G401 (cell line): ENCODE measurements around the gene JMJD4. TPM values are rescaled to one million over a fixed set of nuclear protein-coding genes. Genes with fewer than 3 reads are reported as not detected.

Experiments
- DNase-seq: peaks from one replicate; pipeline ENCODE4 v3.0.0-alpha.2; 2015; ENCODE audit warnings: low spot score
- in situ Hi-C: cut with HindIII; loops from 2 replicates; pipeline ENCODE4 v1.10.0; 2016; ENCODE audit warnings: low sequenced_read_pairs, mixed read lengths
- total RNA-seq: library from RNA; depleted of rRNA; stranded (reverse); fragments of >200 nt; shearing (Covaris generic); gene quantifications from 2 replicates; pipeline ENCODE4 v1.2.3, GENCODE V29; 2014

The JMJD4 gene
- total RNA-seq, 1 experiment from 2014 or later, result 38.7 TPM

DNA sequence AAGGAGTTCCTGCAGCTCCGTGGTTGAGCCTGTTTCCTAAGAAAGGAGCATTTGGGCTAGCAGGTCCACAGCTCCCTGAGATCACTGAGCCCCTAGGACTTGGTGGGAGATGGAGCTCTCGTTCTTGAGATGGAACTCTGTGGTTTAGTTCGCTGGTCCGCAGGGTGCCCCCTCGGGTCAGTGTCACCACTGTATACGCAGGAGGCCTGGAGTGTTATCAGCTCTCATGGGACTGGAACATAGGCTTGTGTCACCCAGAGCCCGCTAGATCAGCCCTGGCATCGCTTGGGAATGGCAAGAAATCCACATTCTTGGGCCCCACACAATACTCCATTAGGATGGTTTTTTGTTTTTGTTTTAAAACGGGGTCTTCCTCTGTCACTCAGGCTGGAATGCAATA lies 3.7 kb upstream of the JMJD4 start:
- no peak for DNase-seq
- in situ Hi-C loops, result no loop called here

DNA sequence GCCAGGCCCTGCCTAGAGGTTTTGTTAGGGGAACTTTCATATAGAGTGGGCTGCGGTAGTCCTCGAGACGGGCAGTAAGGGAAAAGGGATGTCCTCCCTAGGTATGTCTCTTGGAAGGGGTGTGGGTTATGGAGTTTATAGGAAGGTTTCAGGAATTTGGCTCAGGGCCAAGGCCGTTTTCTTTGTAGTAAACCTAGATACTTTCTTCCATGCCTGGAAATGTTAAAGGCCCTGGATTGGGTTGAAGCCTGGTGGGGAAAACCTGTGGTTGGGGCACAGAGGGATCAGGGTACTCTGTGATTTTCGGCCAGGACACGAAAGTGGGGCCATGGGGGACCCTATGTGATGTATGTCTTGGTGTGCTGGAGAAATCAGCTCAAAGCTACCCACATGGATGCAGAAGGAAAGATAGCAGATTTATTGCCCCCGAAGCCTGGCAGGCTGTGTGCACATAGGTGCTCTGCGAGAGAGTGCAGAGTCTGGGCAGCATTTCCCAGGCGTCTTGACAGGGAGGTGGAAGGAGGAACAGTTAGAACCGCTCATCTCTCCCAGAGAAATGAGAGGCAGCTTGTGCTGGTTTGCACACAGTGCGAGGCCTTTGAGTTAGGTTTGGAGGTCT lies 1.8 kb upstream of the JMJD4 start:
- no peak for DNase-seq
- in situ Hi-C loops, result no loop called here

DNA sequence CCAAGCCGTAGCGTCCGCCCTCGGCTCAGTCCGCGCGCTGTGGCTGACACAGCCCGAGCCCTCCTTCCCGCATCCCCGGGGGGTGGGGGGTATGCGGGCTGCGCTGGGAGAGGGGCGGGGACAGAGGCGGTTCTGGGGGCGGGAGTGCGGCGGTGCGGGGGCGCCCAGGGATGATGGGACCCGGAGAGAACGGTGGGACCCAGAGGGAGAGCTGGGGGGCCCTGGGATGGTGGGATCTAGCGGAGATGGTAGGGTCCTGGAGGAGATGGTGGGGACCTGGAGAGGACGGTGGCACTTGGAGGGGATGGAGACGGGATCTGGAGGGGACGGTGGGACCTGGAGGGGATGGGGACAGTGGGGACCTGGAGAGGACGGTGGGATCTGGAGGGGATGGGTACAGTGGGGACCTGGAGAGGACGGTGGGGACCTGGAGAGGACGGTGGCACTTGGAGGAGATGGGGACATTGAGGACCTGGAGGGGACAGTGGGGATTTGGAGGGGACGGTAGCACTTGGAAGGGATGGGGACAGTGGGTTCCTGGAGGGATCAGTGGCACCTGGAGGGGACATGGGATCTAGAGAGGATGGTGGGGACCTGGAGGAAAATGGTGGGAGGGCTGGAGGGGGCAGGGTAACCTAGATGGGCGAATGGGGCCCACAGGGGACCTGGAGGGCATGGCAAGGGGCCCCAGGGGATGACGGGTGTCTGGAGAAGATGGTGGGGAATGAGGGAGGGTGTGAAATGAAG lies 610 bp upstream of the JMJD4 start:
- no peak for DNase-seq
- in situ Hi-C loops, result no loop called here

DNA sequence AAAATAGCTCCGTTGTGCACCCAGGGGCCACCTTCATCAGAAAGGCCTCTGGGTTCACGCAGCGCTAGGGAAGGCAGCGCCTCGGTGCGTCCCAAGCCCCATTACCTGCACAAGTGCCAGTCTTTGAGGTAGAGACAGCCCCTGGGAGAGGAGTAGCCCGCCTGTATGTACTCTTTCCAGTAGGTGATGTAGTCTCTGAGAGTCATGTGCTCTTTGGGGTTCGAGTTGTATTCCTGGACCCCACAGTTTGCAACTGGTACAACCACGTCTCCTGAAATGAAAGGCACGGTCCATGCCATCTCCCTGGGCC lies 601 bp downstream of the JMJD4 start:
- in situ Hi-C loops, result no loop called here
- DNase-seq, result peak; percentile 12

DNA sequence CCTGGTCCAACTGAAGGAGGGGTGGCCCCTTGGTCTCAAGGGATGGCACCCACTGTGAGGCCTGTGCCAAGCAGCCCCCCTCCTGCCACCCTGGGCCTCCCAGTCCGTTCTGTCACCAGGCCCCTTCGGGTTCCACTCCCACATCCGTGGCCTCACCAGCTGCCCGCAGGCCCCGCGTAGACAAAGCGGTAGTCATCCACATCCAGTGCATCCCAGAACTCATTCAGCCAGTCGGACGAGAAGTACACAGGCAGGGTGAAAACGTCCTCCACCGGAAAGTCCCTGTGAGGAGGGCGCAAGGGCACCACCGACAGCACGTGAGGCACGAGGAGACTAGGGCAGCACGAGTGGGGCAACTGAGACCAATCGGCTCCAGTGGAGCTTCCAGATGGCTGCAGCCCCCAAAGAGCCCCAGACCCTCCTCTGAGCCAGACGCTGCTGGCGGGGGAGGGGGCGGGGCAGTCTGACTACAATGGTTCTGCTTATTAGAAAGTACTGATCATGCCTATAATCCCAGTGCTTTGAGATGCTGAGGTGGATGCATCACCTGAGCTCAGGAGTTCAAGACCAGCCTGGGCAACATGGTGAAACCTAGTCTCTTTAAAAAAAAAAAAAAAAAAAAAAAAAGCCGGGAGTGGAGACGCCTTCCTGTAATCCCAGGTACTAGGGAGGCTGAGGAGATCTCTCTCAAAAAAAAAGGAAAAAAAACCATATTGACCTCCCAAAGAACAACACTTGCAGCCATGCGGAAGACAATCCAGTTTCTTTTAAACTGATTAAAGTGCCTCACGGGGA lies 1.2 kb downstream of the JMJD4 start:
- DNase-seq, result no peak
- in situ Hi-C loops, result no loop called here

DNA sequence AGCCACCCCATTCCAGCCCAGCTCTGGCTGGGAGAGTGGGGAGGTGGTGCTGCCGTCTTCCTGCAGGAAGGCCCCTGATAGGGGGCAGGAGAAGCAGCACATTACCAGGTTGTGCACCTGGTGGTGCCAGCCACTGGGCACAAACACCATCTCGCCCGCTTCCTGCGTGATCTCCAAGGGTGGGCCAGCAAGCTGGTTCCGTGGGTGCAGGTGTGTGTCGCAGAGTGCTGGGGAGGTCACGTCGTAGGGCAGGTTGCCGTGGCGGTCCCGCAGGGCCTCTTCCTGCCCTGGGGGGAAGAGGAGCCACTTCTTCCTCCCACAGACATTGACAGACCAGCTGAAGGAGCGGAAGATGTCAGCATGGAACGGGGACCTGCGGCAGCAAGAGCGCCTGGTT lies 1.8 kb downstream of the JMJD4 start:
- in situ Hi-C loops, result no loop called here
- no peak for DNase-seq

DNA sequence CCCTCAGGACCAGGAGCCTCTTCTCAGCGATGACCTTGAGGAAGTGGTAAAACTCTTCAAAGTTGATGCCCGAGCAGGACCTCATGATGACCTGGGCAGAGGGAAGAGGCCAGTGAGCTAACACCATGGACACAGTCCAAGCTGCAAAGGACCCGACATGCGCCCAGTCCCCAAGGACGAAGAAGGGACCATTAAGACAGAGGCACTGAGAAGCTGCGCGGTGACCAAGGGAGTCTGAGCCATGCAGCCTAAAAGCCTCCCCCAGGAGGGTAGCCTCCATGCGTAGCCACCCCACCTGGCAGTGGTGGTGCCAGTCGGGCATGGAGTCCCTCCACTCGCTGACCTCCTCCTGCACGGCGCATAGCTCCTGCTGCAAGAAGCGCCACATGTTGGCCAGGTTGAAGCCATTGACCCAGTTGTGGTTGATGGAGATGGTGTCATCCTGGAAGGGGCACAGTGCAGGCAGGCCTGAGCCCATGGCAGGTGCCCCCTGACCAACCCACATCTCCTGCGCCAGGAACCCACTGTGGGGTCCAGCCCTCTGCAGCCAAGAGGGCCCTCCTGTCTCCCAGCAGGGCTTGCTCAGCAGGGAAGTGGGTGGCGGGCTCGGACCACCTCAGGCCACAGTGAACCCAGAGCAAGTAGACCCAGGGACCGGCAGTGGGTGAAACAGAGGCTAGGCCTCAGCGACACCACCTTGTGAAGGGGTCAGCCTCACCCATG lies 2.4 kb downstream of the JMJD4 start:
- DNase-seq, result no peak
- in situ Hi-C loops, result no loop called here

DNA sequence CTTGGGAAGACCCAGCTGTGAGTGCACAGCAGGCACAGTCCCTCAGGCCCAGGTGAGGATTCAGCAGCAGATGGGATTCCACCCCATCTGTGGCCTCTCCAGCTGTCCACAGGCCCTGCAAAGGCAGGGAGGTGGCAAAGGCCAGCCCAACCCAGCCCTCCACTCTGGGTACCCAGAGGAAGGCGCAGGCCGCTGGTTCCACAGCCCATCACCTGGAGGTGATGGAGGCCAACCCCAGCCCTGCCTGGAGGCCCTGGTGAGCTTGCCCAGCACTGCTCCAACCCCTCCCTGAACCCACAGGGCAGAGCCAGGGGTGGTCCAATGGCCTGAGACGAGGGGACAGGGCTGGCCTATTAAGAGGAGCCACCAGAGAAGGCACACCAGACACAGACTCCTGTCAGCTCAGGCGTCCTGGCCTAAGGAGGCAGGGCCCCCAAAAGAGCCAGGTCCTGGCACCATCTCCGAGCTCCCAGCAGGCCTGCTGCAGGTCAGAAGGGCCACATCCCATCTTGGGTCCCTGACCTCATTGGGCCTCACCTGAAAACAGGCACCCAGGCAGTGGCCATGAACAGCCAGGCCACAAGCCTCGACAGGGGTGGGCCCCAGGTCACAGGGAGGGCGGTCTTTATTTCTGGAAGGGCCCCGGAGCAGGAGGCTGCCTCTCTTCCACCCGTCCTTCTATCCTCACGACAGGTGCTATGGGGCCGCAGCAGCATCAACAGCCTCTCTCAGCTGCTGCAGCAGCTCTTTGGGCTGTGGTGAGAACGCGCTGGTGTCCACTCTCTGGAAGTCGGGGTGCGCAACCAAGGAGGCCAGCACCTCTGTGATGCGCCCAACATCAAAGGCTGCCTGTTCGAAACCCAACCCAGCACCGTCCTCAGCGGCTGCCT lies 3.2 kb downstream of the JMJD4 start:
- DNase-seq, result no peak
- in situ Hi-C loops, result no loop called here

DNA sequence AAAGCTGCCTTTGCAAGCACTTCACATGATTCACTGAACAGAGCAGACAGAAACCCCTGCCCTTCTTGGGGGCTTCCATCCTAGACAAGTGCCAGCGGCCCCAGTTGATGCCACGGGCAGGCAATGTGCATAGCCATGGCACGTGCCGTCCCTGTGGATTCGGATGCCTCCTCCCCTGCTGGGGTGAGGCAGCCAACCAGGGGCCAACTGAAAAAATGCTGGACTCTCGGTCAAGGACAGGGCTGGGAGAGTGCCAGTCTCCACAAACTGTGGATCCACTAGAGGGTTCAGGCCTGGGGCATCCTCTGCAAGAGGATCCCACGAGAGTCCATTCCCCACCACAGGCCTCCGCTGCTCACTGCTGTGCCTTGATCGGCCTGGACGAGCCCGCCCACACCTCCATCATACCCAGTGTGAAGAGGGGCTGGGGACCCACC lies 3.8 kb downstream of the JMJD4 start:
- in situ Hi-C loops, result no loop called here
- DNase-seq, result no peak

DNA sequence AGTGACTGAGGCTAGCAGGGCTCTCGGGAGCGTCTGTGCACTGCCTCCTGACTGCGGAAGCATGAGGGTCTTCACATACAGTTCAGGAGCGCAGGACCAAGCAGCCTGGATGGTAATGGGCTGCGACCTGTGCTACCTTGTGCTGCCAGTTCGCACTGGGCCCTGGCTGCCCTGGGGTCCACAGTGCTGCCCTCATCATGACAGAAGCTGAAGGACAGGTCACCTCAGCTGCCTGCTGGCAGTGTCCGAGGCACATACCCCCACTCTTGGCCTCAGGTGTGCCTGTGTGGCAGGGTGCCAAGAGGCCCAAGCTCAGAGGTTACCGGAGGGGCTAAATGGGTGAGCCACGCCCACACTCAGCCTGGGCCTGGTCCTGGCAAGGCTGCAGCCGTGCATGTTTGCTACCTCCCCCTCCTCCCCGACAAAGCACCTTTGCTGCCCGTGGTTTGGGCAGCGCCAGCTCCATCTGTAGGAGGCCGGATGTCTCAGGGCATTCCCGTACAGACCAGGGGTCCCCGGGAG lies 4.4 kb downstream of the JMJD4 start:
- DNase-seq, result no peak

DNA sequence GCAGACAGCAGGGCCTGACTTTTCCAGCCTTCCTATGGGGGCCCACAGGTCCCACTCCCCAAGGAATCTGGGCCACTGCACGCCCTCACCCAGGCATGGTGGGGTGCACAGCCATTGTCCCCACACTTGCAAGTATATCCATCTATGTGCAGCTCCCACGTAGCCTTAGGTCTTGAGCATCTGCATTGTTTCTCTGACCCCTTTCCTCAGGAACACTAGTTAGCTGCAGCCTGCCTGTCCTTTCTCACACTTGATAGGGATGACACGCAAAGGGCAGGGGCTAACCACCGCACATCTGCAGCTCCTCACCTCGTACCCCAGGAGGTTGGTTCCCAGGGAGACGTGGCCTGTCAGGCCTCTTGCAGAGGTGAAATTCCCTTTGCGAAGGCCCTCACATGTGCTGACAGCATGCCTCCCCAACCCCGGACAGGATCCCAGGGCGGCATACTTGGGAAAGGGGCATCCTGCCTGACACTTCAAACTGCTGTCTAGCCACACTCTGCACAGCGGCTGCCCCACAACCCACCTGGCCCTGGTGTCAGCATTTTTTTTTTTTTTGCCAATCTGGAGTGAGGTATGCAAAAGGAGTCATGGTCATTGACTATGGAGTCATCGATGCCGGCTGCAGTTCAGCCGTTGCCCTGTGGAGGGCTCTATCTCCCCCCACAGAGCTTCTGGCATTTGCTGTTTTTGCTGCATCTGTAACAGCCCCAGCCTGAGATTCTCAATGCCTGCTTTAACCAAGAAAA lies 5.0 kb downstream of the JMJD4 start:
- in situ Hi-C loops, result no loop called here
- peak; percentile 73 for DNase-seq

More for the DNA sequence above, 4.4 kb downstream of the JMJD4 start:
- in situ Hi-C loops, result no loop called here

DNA sequence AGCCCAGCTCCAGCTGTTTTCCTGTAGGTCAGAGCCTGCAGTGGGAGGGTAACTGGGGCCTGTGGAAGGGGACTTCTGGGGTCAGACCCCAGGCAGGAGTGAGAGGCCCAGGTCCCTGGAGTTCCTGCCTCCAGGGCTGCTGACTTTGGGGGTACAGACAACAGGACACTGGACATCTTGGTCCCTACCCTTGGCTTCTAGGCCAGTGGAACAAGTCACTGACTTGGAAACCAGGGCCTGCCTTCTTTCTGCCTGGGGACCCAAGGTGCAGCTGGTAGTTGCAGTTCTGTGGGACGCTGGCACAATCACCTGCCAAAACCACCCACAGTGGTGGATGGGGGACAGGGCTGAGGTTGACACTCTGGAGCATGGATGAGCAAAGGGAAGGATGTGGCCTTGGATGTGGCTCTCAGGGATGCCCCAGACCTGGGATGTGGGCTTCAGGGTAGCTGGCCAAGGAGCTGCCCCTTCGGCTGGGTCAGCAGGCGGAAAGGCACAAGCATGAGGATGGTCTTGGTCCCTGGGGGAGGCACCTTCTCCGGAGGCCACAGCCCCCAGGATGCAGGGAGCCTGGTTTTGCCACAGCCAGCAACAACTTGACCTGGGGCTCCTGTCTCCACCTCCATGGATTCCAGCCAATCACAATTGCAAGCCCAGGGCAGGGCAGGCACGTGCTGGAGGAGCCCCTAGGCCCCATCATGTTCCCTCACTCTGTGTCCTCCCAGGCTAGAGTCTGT lies 5.8 kb downstream of the JMJD4 start:
- in situ Hi-C loops, result no loop called here

DNA sequence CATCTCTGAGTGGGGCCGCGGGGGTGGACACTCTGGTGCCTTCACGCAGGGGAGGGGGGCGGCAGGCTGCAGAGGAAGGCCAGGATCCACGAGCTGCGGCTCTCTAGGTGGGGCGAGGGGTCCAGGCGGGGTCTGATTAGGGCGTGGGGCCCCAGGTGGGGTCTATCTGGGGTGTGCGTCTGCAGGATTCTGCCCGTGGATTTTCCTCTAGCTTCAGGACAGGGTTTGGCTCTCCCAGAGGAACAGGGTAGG lies 6.3 kb downstream of the JMJD4 start:
- DNase-seq, result peak; percentile 19
- in situ Hi-C loops, result no loop called here

More for the DNA sequence above, 5.8 kb downstream of the JMJD4 start:
- peak; percentile 32 for DNase-seq

DNA sequence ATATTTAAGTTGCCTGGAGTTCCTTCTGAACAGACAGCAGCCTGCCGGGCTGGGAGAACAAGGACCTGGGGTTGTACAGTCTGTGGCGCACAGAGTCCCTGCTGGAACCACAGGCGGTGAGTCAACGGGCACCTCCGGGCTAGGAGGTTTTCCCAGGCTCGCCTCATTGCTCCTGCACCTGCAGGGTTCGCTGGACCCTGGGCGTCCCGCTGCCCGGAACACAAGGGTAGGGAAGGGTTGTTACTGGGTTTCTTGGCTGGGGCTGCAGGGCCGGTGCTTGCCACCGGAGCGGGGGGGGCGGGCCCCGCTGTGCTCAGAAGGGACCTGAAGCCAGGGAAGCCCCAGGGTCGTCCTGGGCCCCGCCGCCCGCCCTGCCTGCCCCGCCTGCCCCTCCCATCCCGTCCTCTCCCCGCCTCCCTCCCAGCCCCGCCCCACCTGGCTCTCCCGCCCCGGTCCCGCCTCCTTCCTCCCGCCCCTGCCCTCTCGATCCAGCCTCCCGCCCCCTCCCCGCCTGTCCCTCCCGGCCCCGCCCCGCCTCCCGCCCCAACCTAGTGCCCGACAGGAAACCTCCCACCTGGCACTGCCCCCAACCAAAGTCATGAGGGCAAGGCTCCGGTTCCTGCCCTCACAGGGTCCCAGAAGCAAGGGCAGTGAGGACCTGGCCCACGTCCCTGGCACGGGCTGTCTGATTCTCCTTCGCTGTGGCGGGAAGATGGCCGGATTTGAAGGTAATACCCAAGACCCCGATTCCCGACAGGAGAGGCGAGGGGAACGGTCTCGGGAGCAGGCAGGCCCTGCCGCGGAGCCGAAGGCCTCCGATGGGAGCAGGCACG lies 6.8 kb downstream of the JMJD4 start:
- DNase-seq, result peak; percentile 82
- in situ Hi-C loops, result no loop called here

DNA sequence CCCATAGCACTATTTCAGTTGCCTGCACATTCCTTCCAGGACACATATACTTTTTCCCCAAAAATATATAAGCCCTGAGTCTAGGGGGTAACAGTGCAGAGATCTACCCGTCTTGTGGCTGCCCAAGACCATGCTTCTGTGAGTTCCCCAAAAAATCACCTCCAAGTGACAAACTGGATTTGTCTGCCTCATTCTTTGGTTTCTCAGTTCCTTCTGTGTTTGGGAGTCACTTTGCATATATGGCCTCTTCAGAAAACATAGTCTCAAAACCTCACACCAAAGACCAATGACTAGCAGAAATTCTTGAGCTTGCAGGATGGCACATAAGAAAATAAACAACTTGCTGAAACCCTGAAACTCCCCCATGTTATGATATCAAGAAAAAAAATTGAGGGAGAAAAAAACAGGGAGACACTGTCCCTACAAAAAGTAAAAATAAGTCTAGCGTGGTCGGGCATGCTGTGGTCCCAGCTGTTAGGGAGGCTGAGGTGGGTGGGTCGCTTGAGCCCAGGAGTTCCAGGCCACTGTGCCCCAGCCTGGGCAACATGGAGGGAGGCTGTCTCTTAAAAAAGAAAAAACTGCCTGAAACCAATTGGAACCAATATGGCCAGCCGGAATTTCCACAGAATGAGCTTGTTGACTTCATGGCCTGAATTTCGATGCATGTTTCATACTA lies 8.0 kb downstream of the JMJD4 start:
- in situ Hi-C loops, result no loop called here
- no peak for DNase-seq

DNA sequence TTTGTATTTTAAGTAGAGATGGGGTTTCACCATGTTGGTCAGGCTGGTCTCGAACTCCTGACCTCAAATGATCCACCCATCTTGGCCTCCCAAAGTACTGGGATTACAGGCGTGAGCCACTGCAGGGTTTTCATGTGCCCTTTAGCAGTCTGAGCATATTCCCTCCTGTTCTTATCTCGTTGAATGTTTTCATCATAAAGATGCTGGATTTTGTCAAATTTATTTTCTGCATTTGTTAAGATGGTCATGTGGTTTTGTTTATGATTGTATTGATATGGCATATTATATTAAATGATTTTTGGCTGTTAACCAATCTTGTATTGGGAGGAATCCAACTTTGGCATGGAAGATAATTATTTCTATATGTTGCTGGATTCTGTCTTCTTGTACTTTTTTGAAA lies 8.8 kb downstream of the JMJD4 start:
- in situ Hi-C loops, result no loop called here
- DNase-seq, result no peak
